MM.1S (cell line): Measurements from ENCODE around the gene CHRNB4.

Experiments
- DNase-seq: peaks from one replicate; pipeline ENCODE4 v3.0.0-alpha.2; 2015
- H2AFZ ChIP-seq: fragments of 300-600 bp; sonication (generic); 2 replicates; pipeline ENCODE4 v1.6.0; 2016; ENCODE audit warnings: antibody characterized with exemption, low read length
- H3F3A ChIP-seq: fragments of 300-600 bp; sonication (generic); 2 replicates; pipeline ENCODE4 v1.6.1; 2016; ENCODE audit warnings: mild to moderate bottlenecking, antibody characterized with exemption, low read length, moderate library complexity, mixed read lengths; ENCODE audit not compliant: insufficient read depth
- H3K27ac ChIP-seq: fragments of 300-600 bp; sonication (generic); 2 replicates; pipeline ENCODE4 v1.5.1; 2016; ENCODE audit warnings: mild to moderate bottlenecking, low read length
- H3K27me3 ChIP-seq: fragments of 300-600 bp; sonication (generic); replicated peaks from 2 replicates; pipeline ENCODE4 v1.6.0; 2016; ENCODE audit warnings: low read length; ENCODE audit not compliant: insufficient read depth
- H3K36me3 ChIP-seq: fragments of 300-600 bp; sonication (generic); replicated peaks from 2 replicates; pipeline ENCODE4 v1.6.1; 2016; ENCODE audit warnings: mild to moderate bottlenecking, low read length, mixed read lengths; ENCODE audit not compliant: insufficient read depth
- H3K4me1 ChIP-seq: fragments of 300-600 bp; sonication (generic); 2 replicates; pipeline ENCODE4 v1.6.1; 2016; ENCODE audit warnings: low read length, mixed read lengths
- H3K4me2 ChIP-seq: fragments of 300-600 bp; sonication (generic); 2 replicates; pipeline ENCODE4 v1.6.0; 2016; ENCODE audit warnings: low read depth, low read length
- H3K4me3 ChIP-seq: fragments of 300-600 bp; sonication (generic); 2 replicates; pipeline ENCODE4 v1.5.1; 2016; ENCODE audit warnings: low read length, mixed read lengths
- H3K79me2 ChIP-seq: fragments of 300-600 bp; sonication (generic); 2 replicates; pipeline ENCODE4 v1.6.1; 2016; ENCODE audit warnings: mixed run types, low read length, mixed read lengths
- H3K9ac ChIP-seq: fragments of 300-600 bp; sonication (generic); 2 replicates; pipeline ENCODE4 v1.6.1; 2016; ENCODE audit warnings: low read length, mixed read lengths
- H3K9me2 ChIP-seq: fragments of 300-600 bp; sonication (generic); replicated peaks from 2 replicates; pipeline ENCODE4 v1.6.1; 2016; ENCODE audit warnings: mild to moderate bottlenecking, low read length, mixed read lengths; ENCODE audit not compliant: insufficient read depth
- H3K9me3 ChIP-seq: fragments of 300-600 bp; sonication (generic); replicated peaks from 2 replicates; pipeline ENCODE4 v1.6.1; 2016; ENCODE audit warnings: mild to moderate bottlenecking, low read length, mixed read lengths; ENCODE audit not compliant: insufficient read depth
- H4K20me1 ChIP-seq: fragments of 300-600 bp; sonication (generic); 2 replicates; pipeline ENCODE4 v1.6.1; 2016; ENCODE audit warnings: mild to moderate bottlenecking, low read length, moderate library complexity, mixed read lengths; ENCODE audit not compliant: insufficient read depth
- EZH2 ChIP-seq: fragments of 300-600 bp; sonication (generic); optimal IDR thresholded peaks from 2 replicates; pipeline ENCODE3; 2017; ENCODE audit warnings: low read depth, mild to moderate bottlenecking, antibody characterized with exemption, low read length, mixed read lengths
- EZH2phosphoT487 ChIP-seq: fragments of 300-600 bp; sonication (generic); IDR thresholded peaks from 2 replicates; pipeline ENCODE4 v1.6.1; 2018; ENCODE audit warnings: antibody characterized with exemption, low read length
- TF ChIP-seq, protein P1 (sequence below): fragments of 300-600 bp; sonication (generic); IDR thresholded peaks from 2 replicates; pipeline ENCODE4 v1.5.1; 2016; ENCODE audit warnings: antibody characterized with exemption, low read length, mixed read lengths

The CHRNB4 gene

GRCh38 chr15:78661001-78661400 lies 20.0 kb upstream of the CHRNB4 start:
- no peak for DNase-seq
- Histone ChIP-seq H4K20me1 (no peaks in the 10 kb centered on the region), H3F3A (no peaks in the 10 kb centered on the region), H3K27me3 (no peaks in the 10 kb centered on the region), H3K9ac (no peak overlapping the region), H3K4me3 (no peak overlapping the region), H3K79me2 (no peaks in the 10 kb centered on the region), H3K27ac (no peak overlapping the region), H3K9me2 (no peaks in the 10 kb centered on the region), H3K36me3 (no peaks in the 10 kb centered on the region), H2AFZ (no peak overlapping the region), H3K9me3 (no peaks in the 10 kb centered on the region), H3K4me2 (no peak overlapping the region; the same call in 1 of the 2 replicates), H3K4me1 (peaks cover 10% of the 10 kb centered on the region)
- no peak for TF ChIP-seq EZH2phosphoT487

DNA sequence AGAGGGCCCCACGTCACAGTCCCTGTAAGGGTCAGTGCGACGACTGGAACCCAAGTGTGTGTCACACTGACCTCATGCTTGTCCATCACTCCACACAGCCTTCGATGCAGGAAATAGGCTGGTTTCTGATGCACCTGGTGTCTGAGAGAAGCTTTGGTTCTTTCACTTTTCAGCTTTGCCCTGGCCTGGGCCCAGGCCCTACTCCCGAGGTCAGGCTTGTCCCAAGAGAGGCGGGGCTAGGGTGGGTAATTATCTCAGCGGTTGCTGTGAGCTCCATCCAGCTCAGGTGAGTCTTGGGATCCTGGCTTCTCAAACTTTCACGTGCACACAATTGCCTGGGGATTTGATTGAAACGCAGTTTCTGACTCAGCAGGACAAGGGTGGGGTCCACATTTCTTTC lies 19.6 kb upstream of the CHRNB4 start:
- H2AFZ ChIP-seq = 0 out of 2 replicates have a peak overlapping the region, but pooled peaks have one; percentile 36
- no peak overlapping the region for H3K9ac ChIP-seq
- no peaks in the 10 kb centered on the region for H3K27me3 ChIP-seq
- no peak overlapping the region for H3K4me3 ChIP-seq
- peak; percentile 80 for DNase-seq
- H3K4me2 ChIP-seq = no peak overlapping the region; the same call in 1 of the 2 replicates
- H3K9me3 ChIP-seq = no peaks in the 10 kb centered on the region
- H3K36me3 ChIP-seq = no peaks in the 10 kb centered on the region
- no peaks in the 10 kb centered on the region for H3F3A ChIP-seq
- TF ChIP-seq, protein P1, sequence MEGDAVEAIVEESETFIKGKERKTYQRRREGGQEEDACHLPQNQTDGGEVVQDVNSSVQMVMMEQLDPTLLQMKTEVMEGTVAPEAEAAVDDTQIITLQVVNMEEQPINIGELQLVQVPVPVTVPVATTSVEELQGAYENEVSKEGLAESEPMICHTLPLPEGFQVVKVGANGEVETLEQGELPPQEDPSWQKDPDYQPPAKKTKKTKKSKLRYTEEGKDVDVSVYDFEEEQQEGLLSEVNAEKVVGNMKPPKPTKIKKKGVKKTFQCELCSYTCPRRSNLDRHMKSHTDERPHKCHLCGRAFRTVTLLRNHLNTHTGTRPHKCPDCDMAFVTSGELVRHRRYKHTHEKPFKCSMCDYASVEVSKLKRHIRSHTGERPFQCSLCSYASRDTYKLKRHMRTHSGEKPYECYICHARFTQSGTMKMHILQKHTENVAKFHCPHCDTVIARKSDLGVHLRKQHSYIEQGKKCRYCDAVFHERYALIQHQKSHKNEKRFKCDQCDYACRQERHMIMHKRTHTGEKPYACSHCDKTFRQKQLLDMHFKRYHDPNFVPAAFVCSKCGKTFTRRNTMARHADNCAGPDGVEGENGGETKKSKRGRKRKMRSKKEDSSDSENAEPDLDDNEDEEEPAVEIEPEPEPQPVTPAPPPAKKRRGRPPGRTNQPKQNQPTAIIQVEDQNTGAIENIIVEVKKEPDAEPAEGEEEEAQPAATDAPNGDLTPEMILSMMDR = no peak
- TF ChIP-seq EZH2 (no peak), EZH2phosphoT487 (no peak)
- H3K79me2 ChIP-seq = no peaks in the 10 kb centered on the region
- no peaks in the 10 kb centered on the region for H3K9me2 ChIP-seq
- no peak overlapping the region for H3K27ac ChIP-seq
- peaks cover 10% of the 10 kb centered on the region for H3K4me1 ChIP-seq
- no peaks in the 10 kb centered on the region for H4K20me1 ChIP-seq

- H3F3A ChIP-seq = no peaks in the 10 kb centered on the region
- H3K4me2 ChIP-seq = no peak overlapping the region
- H3K27me3 ChIP-seq = no peaks in the 10 kb centered on the region
- H3K4me1 ChIP-seq = peaks cover 10% of the 10 kb centered on the region
- H3K27ac ChIP-seq = no peak overlapping the region
- no peaks in the 10 kb centered on the region for H3K9me2 ChIP-seq
- no peaks in the 10 kb centered on the region for H3K9me3 ChIP-seq
- H3K79me2 ChIP-seq = no peaks in the 10 kb centered on the region
- no peak overlapping the region for H3K9ac ChIP-seq
- H2AFZ ChIP-seq = no peak overlapping the region
- DNase-seq = no peak
- no peak overlapping the region for H3K4me3 ChIP-seq
- no peaks in the 10 kb centered on the region for H3K36me3 ChIP-seq
- TF ChIP-seq, protein P1 = no peak
- TF ChIP-seq EZH2 = no peak
- TF ChIP-seq EZH2phosphoT487 = no peak
- H4K20me1 ChIP-seq = no peaks in the 10 kb centered on the region
Observed at GRCh38 chr15:78658823-78659222, 17.8 kb upstream of the CHRNB4 start.

- Histone ChIP-seq H3K27ac (no peak overlapping the region), H3K4me3 (no peak overlapping the region)
- no peak for DNase-seq
Observed at GRCh38 chr15:78654272-78654671, 13.3 kb upstream of the CHRNB4 start.

More at GRCh38 chr15:78654272-78654671, 13.3 kb upstream of the CHRNB4 start:
- H4K20me1 ChIP-seq = no peaks in the 10 kb centered on the region
- no peaks in the 10 kb centered on the region for H3K27me3 ChIP-seq
- no peaks in the 10 kb centered on the region for H3K9me3 ChIP-seq
- H3K4me1 ChIP-seq = no peaks in the 10 kb centered on the region
- no peaks in the 10 kb centered on the region for H3K9me2 ChIP-seq
- no peaks in the 10 kb centered on the region for H3K36me3 ChIP-seq
- TF ChIP-seq, protein P1 = no peak
- TF ChIP-seq EZH2 (no peak), EZH2phosphoT487 (no peak)
- H2AFZ ChIP-seq = no peak overlapping the region
- no peak overlapping the region for H3K9ac ChIP-seq
- no peaks in the 10 kb centered on the region for H3F3A ChIP-seq
- no peaks in the 10 kb centered on the region for H3K79me2 ChIP-seq
- no peak overlapping the region for H3K4me2 ChIP-seq
